Vagina (tissue), 2 donors: ENCODE results near the gene TIAM2. TPM values are rescaled to one million over a fixed set of nuclear protein-coding genes. Genes with fewer than 3 reads are reported as not detected.

ENCODE experiments used
- DNase-seq, 2 donors: peaks; one replicate each; pipeline ENCODE4 v3.0.0-alpha.2; 2017; ENCODE audit errors: extremely low spot score in 2 of 2
- H3K27ac ChIP-seq: fragments of 200-600 bp; sonication (generic); one replicate; pipeline ENCODE4 v1.5.1; 2019
- H3K27me3 ChIP-seq: fragments of 200-600 bp; sonication (generic); one replicate; pipeline ENCODE4 v1.5.1; 2019
- H3K36me3 ChIP-seq, 2 donors: fragments of 200-600 bp; sonication (generic); one replicate each; pipeline ENCODE4 v1.5.1; 2017 to 2019
- H3K4me1 ChIP-seq: fragments of 200-600 bp; sonication (generic); one replicate; pipeline ENCODE4 v1.5.1; 2019
- H3K4me3 ChIP-seq, 2 donors: fragments of 200-600 bp; sonication (generic); 1 replicate in 1 of 2; 2 replicates in 1 of 2; pipeline ENCODE4 v1.5.1; 2016 to 2019
- H3K9me3 ChIP-seq: fragments of 200-600 bp; sonication (generic); one replicate; pipeline ENCODE4 v1.5.1; 2019
- POLR2A ChIP-seq, 2 donors: fragments of 450-650 bp; IDR thresholded peaks; one replicate each; pipeline ENCODE4 v1.6.1; 2017; ENCODE audit warnings: antibody characterized with exemption in 2 of 2, mild to moderate bottlenecking in 2 of 2, moderate library complexity in 2 of 2
- POLR2AphosphoS5 ChIP-seq, 2 donors: sonication (generic); formaldehyde crosslinking; IDR thresholded peaks; one replicate each; pipeline ENCODE4 v1.9.0; 2017; ENCODE audit warnings: antibody characterized with exemption in 2 of 2, mild to moderate bottlenecking in 2 of 2, low read depth in 1 of 2; ENCODE audit not compliant: insufficient read depth in 1 of 2
- intact Hi-C: fragments of 100-400 bp; cut with DNase I; formaldehyde crosslinking; loops from one replicate; pipeline ENCODE4 v1.15.1; 2023
- total RNA-seq: library from RNA; depleted of rRNA; stranded (reverse); fragments of >200 nt; gene quantifications from one replicate; pipeline ENCODE4 v1.2.3, GENCODE V29; 2016
- TF ChIP-seq, protein P1 (sequence below), 3 experiments: fragments of 450-650 bp in 2 of 3; fragments of 200-600 bp in 1 of 3; sonication (generic) in 1 of 3; IDR thresholded peaks; one replicate each; pipeline ENCODE4 v1.5.1; 2017 to 2019; ENCODE audit warnings: antibody characterized with exemption in 3 of 3, mild to moderate bottlenecking in 2 of 3, moderate library complexity in 2 of 3

TIAM2 gene
- 11.5 TPM for total RNA-seq

DNA sequence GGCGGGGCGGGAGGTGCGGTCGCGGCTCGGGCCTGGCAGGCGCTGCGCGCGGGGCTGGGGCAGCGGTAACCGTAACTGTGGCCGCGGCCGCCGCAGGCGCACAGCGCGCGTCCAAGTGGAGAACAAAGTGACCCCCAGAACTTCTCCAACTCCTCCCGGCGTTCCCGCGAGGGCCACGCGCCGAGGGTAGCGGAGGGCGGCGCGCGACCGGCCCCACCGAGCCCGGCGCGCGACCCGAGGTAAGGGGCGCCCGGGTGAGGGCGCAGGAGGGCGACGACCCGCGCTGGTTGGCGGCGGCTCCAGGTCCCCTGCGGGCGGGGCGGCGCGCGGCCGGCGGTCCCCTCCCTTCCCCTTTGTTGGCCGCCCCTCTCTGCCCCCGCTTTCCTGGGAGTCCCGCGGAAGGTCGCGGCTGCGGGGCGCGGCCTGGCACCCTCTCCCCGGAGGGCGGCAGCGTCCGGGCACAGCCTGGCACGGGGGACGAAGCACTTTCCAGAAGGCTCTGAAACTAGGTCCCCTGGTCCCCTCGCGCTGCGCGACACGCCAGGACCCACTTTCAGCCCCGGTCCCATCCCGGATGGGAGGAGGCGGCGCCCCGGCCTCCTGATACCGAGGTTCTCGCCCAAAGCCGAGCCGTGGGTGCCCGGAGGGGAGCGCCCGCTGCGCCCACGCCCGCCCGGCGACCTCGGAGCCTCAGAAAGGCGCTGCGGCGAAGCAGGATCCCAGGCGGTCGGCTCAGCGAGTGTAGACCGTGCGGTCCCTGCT is at the start of gene TIAM2:
Gene TIAM2, plus strand, starts transcription at position 62 of the 762 bp plus-strand sequence. CDS start 133,909 bp downstream, outside the sequence.
- no peak for DNase-seq
- Histone ChIP-seq H3K4me3 (peak within 1 kb of the TSS; percentile 58 to 77), H3K27me3 (no peaks in the 10 kb centered on the region), H3K27ac (peak within 1 kb of the TSS; percentile 36), H3K9me3 (no peaks in the 10 kb centered on the region), H3K4me1 (peaks cover 11% of the 10 kb centered on the region), H3K36me3 (no peaks in the 10 kb centered on the region)
- TF ChIP-seq POLR2A (IDR thresholded peaks at IDR 0.05) (no peak), POLR2AphosphoS5 (IDR thresholded peaks at IDR 0.05; ENCODE audit: insufficient read depth in 1 of 2, low read depth in 1 of 2) (peak in 1 of 2 donors; percentile 19)
- intact Hi-C loops: no loop called here

GRCh38 chr6:154950979-154951344 is 44.2 kb upstream of the TIAM2 start:
- Histone ChIP-seq H3K4me3 (no peak overlapping the region), H3K36me3 (no peaks in the 10 kb centered on the region), H3K27ac (no peak overlapping the region), H3K4me1 (no peaks in the 10 kb centered on the region), H3K9me3 (no peaks in the 10 kb centered on the region), H3K27me3 (no peaks in the 10 kb centered on the region)
- intact Hi-C loops: no loop called here
- TF ChIP-seq, protein P1, sequence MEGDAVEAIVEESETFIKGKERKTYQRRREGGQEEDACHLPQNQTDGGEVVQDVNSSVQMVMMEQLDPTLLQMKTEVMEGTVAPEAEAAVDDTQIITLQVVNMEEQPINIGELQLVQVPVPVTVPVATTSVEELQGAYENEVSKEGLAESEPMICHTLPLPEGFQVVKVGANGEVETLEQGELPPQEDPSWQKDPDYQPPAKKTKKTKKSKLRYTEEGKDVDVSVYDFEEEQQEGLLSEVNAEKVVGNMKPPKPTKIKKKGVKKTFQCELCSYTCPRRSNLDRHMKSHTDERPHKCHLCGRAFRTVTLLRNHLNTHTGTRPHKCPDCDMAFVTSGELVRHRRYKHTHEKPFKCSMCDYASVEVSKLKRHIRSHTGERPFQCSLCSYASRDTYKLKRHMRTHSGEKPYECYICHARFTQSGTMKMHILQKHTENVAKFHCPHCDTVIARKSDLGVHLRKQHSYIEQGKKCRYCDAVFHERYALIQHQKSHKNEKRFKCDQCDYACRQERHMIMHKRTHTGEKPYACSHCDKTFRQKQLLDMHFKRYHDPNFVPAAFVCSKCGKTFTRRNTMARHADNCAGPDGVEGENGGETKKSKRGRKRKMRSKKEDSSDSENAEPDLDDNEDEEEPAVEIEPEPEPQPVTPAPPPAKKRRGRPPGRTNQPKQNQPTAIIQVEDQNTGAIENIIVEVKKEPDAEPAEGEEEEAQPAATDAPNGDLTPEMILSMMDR (IDR thresholded peaks at IDR 0.05): no peak
- no peak for TF ChIP-seq POLR2AphosphoS5 (IDR thresholded peaks at IDR 0.05; ENCODE audit: insufficient read depth in 1 of 2, low read depth in 1 of 2)
- TF ChIP-seq POLR2A (IDR thresholded peaks at IDR 0.05): no peak
- DNase-seq: no peak

- H3K27ac ChIP-seq: no peak overlapping the region
- H3K27me3 ChIP-seq: no peaks in the 10 kb centered on the region
- H3K36me3 ChIP-seq: no peaks in the 10 kb centered on the region
- no peak for TF ChIP-seq POLR2AphosphoS5 (IDR thresholded peaks at IDR 0.05; ENCODE audit: insufficient read depth in 1 of 2, low read depth in 1 of 2)
- TF ChIP-seq, protein P1 (IDR thresholded peaks at IDR 0.05): no peak
- TF ChIP-seq POLR2A (IDR thresholded peaks at IDR 0.05): no peak
- intact Hi-C loops: no loop called here
- H3K4me1 ChIP-seq: no peaks in the 10 kb centered on the region
- H3K4me3 ChIP-seq: no peak overlapping the region
- no peak for DNase-seq
- no peaks in the 10 kb centered on the region for H3K9me3 ChIP-seq
Observed at GRCh38 chr6:154951345-154952200, 43.5 kb upstream of the TIAM2 start.

- TF ChIP-seq POLR2A (IDR thresholded peaks at IDR 0.05) (no peak), POLR2AphosphoS5 (IDR thresholded peaks at IDR 0.05; ENCODE audit: insufficient read depth in 1 of 2, low read depth in 1 of 2) (no peak)
- TF ChIP-seq, protein P1 (IDR thresholded peaks at IDR 0.05): no peak
- no peak overlapping the region for H3K4me3 ChIP-seq
- no peaks in the 10 kb centered on the region for H3K4me1 ChIP-seq
- intact Hi-C loops: no loop called here
- no peaks in the 10 kb centered on the region for H3K27me3 ChIP-seq
- H3K27ac ChIP-seq: no peak overlapping the region
- no peak for DNase-seq
- no peaks in the 10 kb centered on the region for H3K36me3 ChIP-seq
- H3K9me3 ChIP-seq: no peaks in the 10 kb centered on the region
Observed at GRCh38 chr6:154953644-154954043, 41.5 kb upstream of the TIAM2 start.

- Histone ChIP-seq H3K4me1 (no peaks in the 10 kb centered on the region), H3K9me3 (no peaks in the 10 kb centered on the region), H3K27ac (no peak overlapping the region), H3K36me3 (no peaks in the 10 kb centered on the region), H3K4me3 (no peak overlapping the region), H3K27me3 (no peaks in the 10 kb centered on the region)
- intact Hi-C loops: no loop called here
- DNase-seq: no peak
- TF ChIP-seq, protein P1 (IDR thresholded peaks at IDR 0.05): no peak
- TF ChIP-seq POLR2AphosphoS5 (IDR thresholded peaks at IDR 0.05; ENCODE audit: insufficient read depth in 1 of 2, low read depth in 1 of 2) (no peak), POLR2A (IDR thresholded peaks at IDR 0.05) (no peak)
Observed at GRCh38 chr6:154954347-154954746, 40.8 kb upstream of the TIAM2 start.
